IPS DF 6.9 (cell line): ENCODE results near the gene PAPOLB.

Experiments
- DNase-seq: peaks from one replicate; pipeline ENCODE4 v3.0.0-alpha.2; 2013; ENCODE audit warnings: low read depth, low spot score
- H3K27ac ChIP-seq: one replicate; pipeline ENCODE4 v1.5.1; 2013; ENCODE audit warnings: low read length, control low read depth
- H3K27me3 ChIP-seq: 2 replicates; pipeline ENCODE4 v1.6.1; 2013; ENCODE audit warnings: mild to moderate bottlenecking, low read length; ENCODE audit not compliant: control insufficient read depth, insufficient read depth
- H3K36me3 ChIP-seq: 2 replicates; pipeline ENCODE4 v1.6.1; 2013; ENCODE audit warnings: low read length; ENCODE audit not compliant: control insufficient read depth, insufficient read depth
- H3K4me1 ChIP-seq: 2 replicates; pipeline ENCODE4 v1.6.1; 2013; ENCODE audit warnings: low read length; ENCODE audit not compliant: control insufficient read depth, insufficient read depth
- H3K4me3 ChIP-seq: 2 replicates; pipeline ENCODE4 v1.5.1; 2013; ENCODE audit warnings: mild to moderate bottlenecking, low read length
- H3K9me3 ChIP-seq: 2 replicates; pipeline ENCODE4 v1.6.1; 2013; ENCODE audit warnings: low read length, inconsistent platforms; ENCODE audit not compliant: control insufficient read depth, insufficient read depth
- WGBS: extraction: QIAGEN DNeasy Blood & Tissue Kit; methylation state at CpG from one replicate; pipeline ENCODE4 v1.1.7; 2013; ENCODE audit warnings: mixed read lengths, missing lambda C conversion rate; ENCODE audit not compliant: insufficient read length, insufficient coverage; 5-methylcytosine and 5-hydroxymethylcytosine counted together

Gene PAPOLB

GRCh38 chr7:4833691-4834600 lies 27.9 kb downstream of the PAPOLB start:
- no peaks in the 10 kb centered on the region for H3K4me1 ChIP-seq
- no peak overlapping the region for H3K4me3 ChIP-seq
- no peaks in the 10 kb centered on the region for H3K27me3 ChIP-seq
- DNase-seq: no peak
- no peaks in the 10 kb centered on the region for H3K9me3 ChIP-seq
- no CpG with 5 or more reads among the region's 36 CpGs for WGBS
- H3K36me3 ChIP-seq: no peaks in the 10 kb centered on the region; the same call in 1 of the 2 replicates
- no peak overlapping the region for H3K27ac ChIP-seq

- Histone ChIP-seq H3K4me3 (no peak overlapping the region), H3K9me3 (no peaks in the 10 kb centered on the region), H3K36me3 (no peaks in the 10 kb centered on the region; the same call in 1 of the 2 replicates), H3K27me3 (no peaks in the 10 kb centered on the region), H3K4me1 (no peaks in the 10 kb centered on the region), H3K27ac (no peak overlapping the region)
- no peak for DNase-seq
- no CpG with 5 or more reads among the region's 17 CpGs for WGBS
Measured at GRCh38 chr7:4833176-4833575, 28.7 kb downstream of the PAPOLB start.

GRCh38 chr7:4832711-4833110 lies 29.1 kb downstream of the PAPOLB start:
- Histone ChIP-seq H3K27ac (no peak overlapping the region), H3K36me3 (no peaks in the 10 kb centered on the region; the same call in 1 of the 2 replicates), H3K9me3 (no peaks in the 10 kb centered on the region), H3K4me1 (no peaks in the 10 kb centered on the region), H3K27me3 (no peaks in the 10 kb centered on the region), H3K4me3 (no peak overlapping the region)
- no peak for DNase-seq
- 100% methylated on average over 5 of the region's 16 CpGs for WGBS

GRCh38 chr7:4831723-4832495 lies 29.9 kb downstream of the PAPOLB start:
- no peak for DNase-seq
- no CpG with 5 or more reads among the region's 17 CpGs for WGBS

GRCh38 chr7:4830176-4830575 lies 31.7 kb downstream of the PAPOLB start:
- H3K9me3 ChIP-seq: no peaks in the 10 kb centered on the region
- no peaks in the 10 kb centered on the region; the same call in 1 of the 2 replicates for H3K36me3 ChIP-seq
- H3K4me1 ChIP-seq: no peaks in the 10 kb centered on the region
- no peak overlapping the region for H3K4me3 ChIP-seq
- DNase-seq: peak; percentile 47
- H3K27me3 ChIP-seq: no peaks in the 10 kb centered on the region
- no peak overlapping the region for H3K27ac ChIP-seq
- no CpG with 5 or more reads among the region's 14 CpGs for WGBS

More at GRCh38 chr7:4831723-4832495, 29.9 kb downstream of the PAPOLB start:
- no peak overlapping the region for H3K27ac ChIP-seq
- H3K9me3 ChIP-seq: no peaks in the 10 kb centered on the region
- H3K36me3 ChIP-seq: no peaks in the 10 kb centered on the region; the same call in 1 of the 2 replicates
- H3K4me3 ChIP-seq: no peak overlapping the region
- no peaks in the 10 kb centered on the region for H3K27me3 ChIP-seq
- H3K4me1 ChIP-seq: no peaks in the 10 kb centered on the region

GRCh38 chr7:4828720-4829383 lies 33.0 kb downstream of the PAPOLB start:
- DNase-seq: no peak
- H3K36me3 ChIP-seq: no peaks in the 10 kb centered on the region
- no peaks in the 10 kb centered on the region for H3K27me3 ChIP-seq
- no CpG with 5 or more reads among the region's 17 CpGs for WGBS
- no peaks in the 10 kb centered on the region for H3K9me3 ChIP-seq
- H3K4me3 ChIP-seq: no peak overlapping the region
- no peaks in the 10 kb centered on the region for H3K4me1 ChIP-seq
- H3K27ac ChIP-seq: no peak overlapping the region

GRCh38 chr7:4825081-4825480 lies 36.7 kb downstream of the PAPOLB start:
- Histone ChIP-seq H3K27me3 (no peaks in the 10 kb centered on the region), H3K4me3 (no peak overlapping the region), H3K27ac (no peak overlapping the region), H3K9me3 (no peaks in the 10 kb centered on the region), H3K4me1 (no peaks in the 10 kb centered on the region), H3K36me3 (no peaks in the 10 kb centered on the region)
- DNase-seq: no peak
- no CpG with 5 or more reads among the region's 15 CpGs for WGBS

- Histone ChIP-seq H3K4me1 (no peaks in the 10 kb centered on the region), H3K36me3 (no peaks in the 10 kb centered on the region), H3K4me3 (no peak overlapping the region), H3K9me3 (no peaks in the 10 kb centered on the region), H3K27me3 (no peaks in the 10 kb centered on the region), H3K27ac (no peak overlapping the region)
- DNase-seq: no peak
- WGBS: no CpG with 5 or more reads among the region's 20 CpGs
Measured at GRCh38 chr7:4824120-4824775, 37.6 kb downstream of the PAPOLB start.

- no peak for DNase-seq
- Histone ChIP-seq H3K4me1 (no peaks in the 10 kb centered on the region), H3K4me3 (no peak overlapping the region), H3K9me3 (0 out of 2 replicates have a peak, but pooled peaks cover under 1% of the 10 kb centered on the region), H3K27ac (no peak overlapping the region), H3K36me3 (no peaks in the 10 kb centered on the region), H3K27me3 (no peaks in the 10 kb centered on the region)
- no CpG with 5 or more reads among the region's 14 CpGs for WGBS
Measured at GRCh38 chr7:4823441-4824119, 38.2 kb downstream of the PAPOLB start.
